ENCODE measurements around the gene BMS1.

GRCh38 chr10:42743697-42744096 is 38.9 kb upstream of the BMS1 start:
- TF ChIP-seq CTCF (IDR thresholded peaks at IDR 0.05) (no peak), POLR2A (IDR thresholded peaks at IDR 0.05) (no peak)
